ENCODE results near the gene PSORS1C2. TPM values are rescaled to one million over a fixed set of nuclear protein-coding genes. Genes with fewer than 3 reads are reported as not detected.

The PSORS1C2 gene
- total RNA-seq, 1 experiment from 2014 or later = 0.55 TPM

- TF ChIP-seq, protein P1, sequence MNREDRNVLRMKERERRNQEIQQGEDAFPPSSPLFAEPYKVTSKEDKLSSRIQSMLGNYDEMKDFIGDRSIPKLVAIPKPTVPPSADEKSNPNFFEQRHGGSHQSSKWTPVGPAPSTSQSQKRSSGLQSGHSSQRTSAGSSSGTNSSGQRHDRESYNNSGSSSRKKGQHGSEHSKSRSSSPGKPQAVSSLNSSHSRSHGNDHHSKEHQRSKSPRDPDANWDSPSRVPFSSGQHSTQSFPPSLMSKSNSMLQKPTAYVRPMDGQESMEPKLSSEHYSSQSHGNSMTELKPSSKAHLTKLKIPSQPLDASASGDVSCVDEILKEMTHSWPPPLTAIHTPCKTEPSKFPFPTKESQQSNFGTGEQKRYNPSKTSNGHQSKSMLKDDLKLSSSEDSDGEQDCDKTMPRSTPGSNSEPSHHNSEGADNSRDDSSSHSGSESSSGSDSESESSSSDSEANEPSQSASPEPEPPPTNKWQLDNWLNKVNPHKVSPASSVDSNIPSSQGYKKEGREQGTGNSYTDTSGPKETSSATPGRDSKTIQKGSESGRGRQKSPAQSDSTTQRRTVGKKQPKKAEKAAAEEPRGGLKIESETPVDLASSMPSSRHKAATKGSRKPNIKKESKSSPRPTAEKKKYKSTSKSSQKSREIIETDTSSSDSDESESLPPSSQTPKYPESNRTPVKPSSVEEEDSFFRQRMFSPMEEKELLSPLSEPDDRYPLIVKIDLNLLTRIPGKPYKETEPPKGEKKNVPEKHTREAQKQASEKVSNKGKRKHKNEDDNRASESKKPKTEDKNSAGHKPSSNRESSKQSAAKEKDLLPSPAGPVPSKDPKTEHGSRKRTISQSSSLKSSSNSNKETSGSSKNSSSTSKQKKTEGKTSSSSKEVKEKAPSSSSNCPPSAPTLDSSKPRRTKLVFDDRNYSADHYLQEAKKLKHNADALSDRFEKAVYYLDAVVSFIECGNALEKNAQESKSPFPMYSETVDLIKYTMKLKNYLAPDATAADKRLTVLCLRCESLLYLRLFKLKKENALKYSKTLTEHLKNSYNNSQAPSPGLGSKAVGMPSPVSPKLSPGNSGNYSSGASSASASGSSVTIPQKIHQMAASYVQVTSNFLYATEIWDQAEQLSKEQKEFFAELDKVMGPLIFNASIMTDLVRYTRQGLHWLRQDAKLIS (CRISPR knock-in tag; IDR thresholded peaks at IDR 0.05; ENCODE audit: borderline replicate concordance) = 0 out of 2 replicates have a peak, but pooled peaks have one; percentile 11
- TF ChIP-seq ZNF263 (CRISPR knock-in tag; IDR thresholded peaks at IDR 0.05; ENCODE audit: low read depth) (no peak), TCF7 (CRISPR knock-in tag; IDR thresholded peaks at IDR 0.05; ENCODE audit: low read depth) (no peak)
Measured at GRCh38 chr6:31173406-31173805, 34.5 kb upstream of the PSORS1C2 start (continued).

- Mint-ChIP-seq H3K4me3 (peak overlapping the region; percentile 81), H3K9me3 (no peaks in the 10 kb centered on the region), H3K27ac (peak overlapping the region; percentile 100), H3K36me3 (peaks cover 28% of the 10 kb centered on the region), H3K4me1 (peaks cover 60% of the 10 kb centered on the region), H3K27me3 (ENCODE audit: low read depth) (no peaks in the 10 kb centered on the region)
- DNase-seq (ENCODE audit: low spot score) (peak; percentile 91), ATAC-seq (peak; percentile 52)
- ChIA-PET CTCF (interaction anchor here (0.6 to 4.8 kb wide), 11 partner anchors 11 to 422 kb away, joined by 3 to 60 read pairs (median 9); partner anchors contain the start of genes CCHCR1, PSORS1C1, PSORS1C2 and TCF19), POLR2A (interaction anchor here (0.6 to 2.9 kb wide), 14 partner anchors 9 to 490 kb away, joined by 3 to 44 read pairs (median 4); partner anchors contain the start of genes PSORS1C2 and TCF19)
- TF ChIP-seq ARID4B (CRISPR knock-in tag; IDR thresholded peaks at IDR 0.05; ENCODE audit: borderline replicate concordance) = peak; percentile 90; the same call in 1 of the 2 replicates
- no peak for TF ChIP-seq CBFB (CRISPR knock-in tag; IDR thresholded peaks at IDR 0.05; ENCODE audit: low read depth)
- TF ChIP-seq JAZF1 (CRISPR knock-in tag; IDR thresholded peaks at IDR 0.05) = no peak
- TF ChIP-seq NFE2L1 (CRISPR knock-in tag; IDR thresholded peaks at IDR 0.05) = no peak
- TF ChIP-seq ZNF281 (CRISPR knock-in tag; IDR thresholded peaks at IDR 0.05) = peak; percentile 99
- no peak for TF ChIP-seq NR1H2 (CRISPR knock-in tag; IDR thresholded peaks at IDR 0.05)
- TF ChIP-seq ZNF416 (CRISPR knock-in tag; IDR thresholded peaks at IDR 0.05) = no peak
- TF ChIP-seq IRF2 (CRISPR knock-in tag; IDR thresholded peaks at IDR 0.05; ENCODE audit: borderline replicate concordance, low read depth) = no peak
- TF ChIP-seq SMAD4 (CRISPR knock-in tag; IDR thresholded peaks at IDR 0.05) = peak; percentile 58; the same call in 1 of the 2 replicates
- TF ChIP-seq, protein P2, sequence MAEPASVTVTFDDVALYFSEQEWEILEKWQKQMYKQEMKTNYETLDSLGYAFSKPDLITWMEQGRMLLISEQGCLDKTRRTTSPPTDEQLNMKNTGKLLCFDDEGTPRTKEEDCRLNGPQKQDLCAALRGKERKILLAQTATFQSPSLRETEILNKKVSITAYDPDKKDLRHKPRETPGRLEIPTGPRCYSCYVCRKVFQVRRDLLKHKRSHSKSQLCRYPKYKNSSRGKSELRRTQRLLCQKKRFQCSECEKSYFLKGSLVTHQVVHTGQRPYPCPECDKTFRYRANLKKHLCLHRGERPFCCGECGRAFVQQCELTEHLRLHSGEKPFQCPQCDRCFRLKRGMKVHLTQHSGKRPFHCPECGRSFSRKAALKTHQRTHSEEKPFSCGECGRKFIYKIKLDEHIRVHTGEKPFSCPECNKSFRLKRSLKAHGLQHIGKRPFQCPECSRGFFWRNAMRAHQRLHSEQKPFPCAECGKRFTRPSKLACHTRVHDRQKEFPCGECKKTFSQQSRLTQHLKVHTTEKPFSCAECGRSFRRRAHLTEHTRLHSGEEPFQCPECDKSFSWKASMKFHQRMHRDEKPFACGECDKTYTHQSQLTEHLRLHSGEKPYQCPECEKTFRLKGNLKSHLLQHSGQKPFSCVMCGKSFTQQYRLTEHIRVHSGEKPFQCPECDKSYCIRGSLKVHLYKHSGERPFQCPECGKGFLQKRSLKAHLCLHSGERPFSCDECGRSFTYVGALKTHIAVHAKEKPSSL (CRISPR knock-in tag; conservative IDR thresholded peaks at IDR 0.05) = no peak
- TF ChIP-seq USF2 (CRISPR knock-in tag; IDR thresholded peaks at IDR 0.05) = no peak
- no peak; the same call in 1 of the 2 replicates for TF ChIP-seq SP1 (CRISPR knock-in tag; conservative IDR thresholded peaks at IDR 0.05)
- TF ChIP-seq, protein P3, sequence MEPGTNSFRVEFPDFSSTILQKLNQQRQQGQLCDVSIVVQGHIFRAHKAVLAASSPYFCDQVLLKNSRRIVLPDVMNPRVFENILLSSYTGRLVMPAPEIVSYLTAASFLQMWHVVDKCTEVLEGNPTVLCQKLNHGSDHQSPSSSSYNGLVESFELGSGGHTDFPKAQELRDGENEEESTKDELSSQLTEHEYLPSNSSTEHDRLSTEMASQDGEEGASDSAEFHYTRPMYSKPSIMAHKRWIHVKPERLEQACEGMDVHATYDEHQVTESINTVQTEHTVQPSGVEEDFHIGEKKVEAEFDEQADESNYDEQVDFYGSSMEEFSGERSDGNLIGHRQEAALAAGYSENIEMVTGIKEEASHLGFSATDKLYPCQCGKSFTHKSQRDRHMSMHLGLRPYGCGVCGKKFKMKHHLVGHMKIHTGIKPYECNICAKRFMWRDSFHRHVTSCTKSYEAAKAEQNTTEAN (CRISPR knock-in tag; IDR thresholded peaks at IDR 0.05) = peak; percentile 70; the same call in 1 of the 2 replicates
- no peak for TF ChIP-seq TCF7 (CRISPR knock-in tag; IDR thresholded peaks at IDR 0.05; ENCODE audit: low read depth)
- 0 out of 2 replicates have a peak, but pooled peaks have one; percentile 5 for TF ChIP-seq CREM (CRISPR knock-in tag; IDR thresholded peaks at IDR 0.05)
Measured at GRCh38 chr6:31172973-31173384, 34.1 kb upstream of the PSORS1C2 start.

Data from WTC11 (cell line).